GM18867 (cell line): Measurements from ENCODE around the gene SH3BP1.

ENCODE experiments used
- ATAC-seq: cut with Tn5 transposase; IDR thresholded peaks from one replicate; pipeline ENCODE4 v1.9.1; 2021; ENCODE audit warnings: mild to moderate bottlenecking, moderate library complexity; ENCODE audit not compliant: unreplicated experiment

SH3BP1 gene

GRCh38 chr22:37658133-37659065 lies 18.9 kb downstream of the SH3BP1 start, which contains the start of gene PDXP:
Gene PDXP (plus strand): TSS chr22:37658723. CDS start chr22:37658783, 60 bp downstream.
- ATAC-seq = peak; percentile 75

- ATAC-seq = peak; percentile 20
Observed at GRCh38 chr22:37659066-37659896, 19.8 kb downstream of the SH3BP1 start.

- no peak for ATAC-seq
Observed at GRCh38 chr22:37659897-37660708, 20.6 kb downstream of the SH3BP1 start.

GRCh38 chr22:37660709-37661045 lies 21.2 kb downstream of the SH3BP1 start:
- no peak for ATAC-seq

GRCh38 chr22:37661160-37661924 lies 21.9 kb downstream of the SH3BP1 start:
- no peak for ATAC-seq

- ATAC-seq = no peak
Observed at GRCh38 chr22:37662039-37662438, 22.6 kb downstream of the SH3BP1 start.

DNA sequence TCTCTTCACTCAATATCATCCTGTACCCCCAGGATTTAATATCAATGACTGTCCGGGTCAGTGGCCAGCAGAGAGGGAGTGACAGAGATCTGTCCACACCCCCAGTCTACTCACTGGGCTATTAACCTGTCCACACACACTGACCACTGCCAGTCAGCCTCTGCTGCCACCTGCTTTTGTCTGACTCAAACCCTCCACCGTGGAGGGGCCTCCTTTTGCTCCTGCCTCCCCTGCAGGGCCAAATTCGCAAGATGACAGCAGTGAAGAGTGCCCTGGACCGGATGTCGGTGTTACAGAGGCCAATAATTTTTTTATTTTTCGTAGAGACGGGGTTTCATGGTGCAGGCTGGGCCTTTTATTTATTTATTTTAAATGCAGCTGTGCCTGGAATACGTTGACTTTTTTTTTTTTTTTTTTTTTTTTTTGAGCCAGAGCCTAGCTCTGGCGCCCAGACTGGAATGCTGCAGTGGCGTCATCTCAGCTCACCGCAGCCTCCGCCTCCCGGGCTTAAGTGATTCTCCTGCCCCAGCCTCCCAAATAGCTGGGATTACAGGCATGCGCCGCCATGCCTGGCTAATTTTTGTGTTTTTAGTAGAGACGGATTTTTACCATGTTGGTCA lies 24.2 kb downstream of the SH3BP1 start:
- no peak for ATAC-seq

GRCh38 chr22:37664249-37665101 lies 25.0 kb downstream of the SH3BP1 start:
- no peak for ATAC-seq

DNA sequence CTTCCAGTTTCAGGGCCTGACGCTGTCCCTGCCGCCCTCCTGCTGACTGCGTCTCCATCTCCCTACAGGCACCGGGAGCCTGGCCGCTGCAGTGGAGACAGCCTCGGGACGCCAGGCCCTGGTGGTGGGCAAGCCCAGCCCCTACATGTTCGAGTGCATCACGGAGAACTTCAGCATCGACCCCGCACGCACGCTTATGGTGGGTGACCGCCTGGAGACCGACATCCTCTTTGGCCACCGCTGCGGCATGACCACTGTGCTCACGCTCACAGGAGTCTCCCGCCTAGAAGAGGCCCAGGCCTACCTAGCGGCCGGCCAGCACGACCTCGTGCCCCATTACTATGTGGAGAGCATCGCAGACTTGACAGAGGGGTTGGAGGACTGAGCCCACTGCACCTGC lies 26.0 kb downstream of the SH3BP1 start:
- ATAC-seq = no peak

- ATAC-seq = no peak
Observed at GRCh38 chr22:37669586-37669985, 30.1 kb downstream of the SH3BP1 start.

- no peak for ATAC-seq
Observed at GRCh38 chr22:37672206-37672919, 32.9 kb downstream of the SH3BP1 start.

- no peak for ATAC-seq
Observed at GRCh38 chr22:37672920-37673455, 33.5 kb downstream of the SH3BP1 start.

GRCh38 chr22:37674248-37674647 lies 34.8 kb downstream of the SH3BP1 start:
- no peak for ATAC-seq

DNA sequence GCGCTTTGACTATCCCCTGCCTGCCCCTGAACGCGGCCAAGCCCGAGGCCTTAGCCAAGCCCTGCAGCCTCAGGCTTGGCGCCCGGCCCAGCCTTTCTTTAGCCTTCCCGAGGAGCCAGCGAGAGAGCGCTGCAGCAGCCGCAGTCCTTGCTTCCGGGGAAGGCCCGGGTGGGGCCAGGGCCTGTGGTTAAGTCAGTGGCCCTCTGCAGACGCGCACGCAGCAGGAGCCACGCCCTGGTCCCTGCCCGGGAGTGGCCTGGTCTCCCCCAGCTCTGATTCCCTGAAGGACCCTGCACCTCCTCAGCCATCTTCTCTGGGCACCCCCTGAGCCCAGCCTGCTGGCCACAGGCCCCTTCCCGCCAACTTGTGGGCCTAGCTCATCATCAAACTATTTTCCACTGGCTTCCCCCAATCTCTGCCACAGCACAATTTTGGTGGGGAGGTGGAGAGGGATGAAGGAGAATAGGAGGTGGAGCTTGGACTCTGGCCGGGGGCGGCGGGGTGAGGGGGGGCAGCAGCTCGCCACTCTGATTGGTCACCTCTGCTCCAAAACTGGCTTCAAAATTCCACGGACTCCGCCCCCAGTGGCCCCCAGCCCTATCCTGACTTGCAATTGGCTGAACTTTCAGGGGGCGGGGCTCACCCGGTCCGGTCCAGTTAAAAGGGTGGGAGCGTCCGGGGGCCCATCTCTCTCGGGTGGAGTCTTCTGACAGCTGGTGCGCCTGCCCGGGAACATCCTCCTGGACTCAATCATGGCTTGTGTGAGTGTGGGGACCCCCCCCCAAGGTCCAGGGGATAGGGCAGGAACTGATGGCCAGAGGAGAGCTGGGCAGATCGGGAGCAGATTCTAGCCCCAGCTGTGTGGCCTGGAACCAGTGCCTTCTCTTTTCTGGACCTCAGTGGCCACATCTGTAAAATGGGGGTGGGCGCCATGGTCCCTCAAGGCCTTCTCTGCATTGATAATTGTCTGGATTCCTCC lies 35.8 kb downstream of the SH3BP1 start, which contains the start of gene LGALS1:
Gene LGALS1 (plus strand): TSS at position 686 of the 979 bp plus-strand sequence. CDS start 67 bp downstream, at position 753.
- ATAC-seq = peak; percentile 40

DNA sequence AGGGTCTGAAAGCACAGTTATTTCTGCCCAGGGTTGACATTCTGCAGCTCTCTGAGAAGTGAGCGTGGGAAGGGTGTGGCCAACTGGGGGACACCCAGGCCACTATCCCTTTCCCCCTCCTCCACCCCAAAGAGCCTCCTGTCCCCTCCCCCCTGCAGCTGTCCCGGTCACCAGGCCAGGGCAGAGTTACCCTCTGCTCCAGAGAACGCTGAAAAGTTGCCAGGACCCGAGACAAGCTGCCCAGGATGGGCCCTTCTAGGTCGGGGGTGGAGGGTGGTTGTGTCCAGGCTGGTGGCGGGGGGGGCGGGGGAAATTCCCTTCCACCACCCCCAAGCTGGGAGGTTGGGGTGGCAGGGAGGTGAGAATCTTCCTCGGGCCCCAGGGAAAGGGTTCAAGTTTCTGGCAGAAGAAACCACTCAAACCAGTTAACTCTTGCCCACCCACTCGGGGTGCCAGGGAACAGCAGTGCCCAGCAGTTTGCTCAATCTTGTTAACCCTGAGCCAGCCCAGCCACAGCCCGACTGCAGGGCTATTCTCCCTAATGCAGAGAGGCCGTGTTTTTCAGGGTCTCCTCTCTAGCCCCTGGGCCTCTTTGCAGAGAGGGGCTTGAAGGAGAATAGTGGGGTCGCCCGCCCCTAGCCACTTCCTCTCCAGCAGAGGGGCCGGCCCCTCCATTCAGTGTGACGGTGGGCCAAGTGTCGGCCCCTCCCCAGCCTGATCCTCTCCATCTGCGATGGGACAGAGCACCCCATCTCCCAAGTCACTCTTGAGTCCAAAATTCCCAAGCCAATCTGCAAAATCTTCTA lies 36.7 kb downstream of the SH3BP1 start:
- ATAC-seq = no peak
